ENCODE measurements around the gene SSTR3.
"Not testable (repeated sequence)": the region's sequence is repeated elsewhere in the genome, so short reads cannot be mapped to it uniquely, and the experiment has no call there.

The SSTR3 gene

GRCh38 chr22:37212174-37212906, at the start of gene SSTR3:
Gene SSTR3, minus strand, starts transcription at chr22:37212477. Its CDS starts 4,674 bp downstream, at chr22:37207803.
- no peak for DNase-seq (ENCODE audit: low read depth)

GRCh38 chr22:37260901-37261336, 48.6 kb upstream of the SSTR3 start:
- peak; percentile 51 for DNase-seq (ENCODE audit: low read depth)

GRCh38 chr22:37260155-37260795, 48.0 kb upstream of the SSTR3 start:
- no peak for DNase-seq (ENCODE audit: low read depth)

- DNase-seq (ENCODE audit: low read depth): no peak
These were observed 47.3 kb upstream of the SSTR3 start for GRCh38 chr22:37259540-37260029.

- no peak for DNase-seq (ENCODE audit: low read depth)
These were observed 46.6 kb upstream of the SSTR3 start for GRCh38 chr22:37258753-37259401.

GRCh38 chr22:37258005-37258752, 45.9 kb upstream of the SSTR3 start:
- DNase-seq (ENCODE audit: low read depth): no peak

- DNase-seq (ENCODE audit: low read depth): no peak
These were observed 43.9 kb upstream of the SSTR3 start for GRCh38 chr22:37256075-37256726.

GRCh38 chr22:37255558-37256006, 43.3 kb upstream of the SSTR3 start:
- no peak for DNase-seq (ENCODE audit: low read depth)

GRCh38 chr22:37254867-37255233, 42.6 kb upstream of the SSTR3 start:
- no peak for DNase-seq (ENCODE audit: low read depth)

GRCh38 chr22:37254209-37254866, 42.1 kb upstream of the SSTR3 start:
- no peak for DNase-seq (ENCODE audit: low read depth)

GRCh38 chr22:37253126-37253660, 40.9 kb upstream of the SSTR3 start:
- no peak for DNase-seq (ENCODE audit: low read depth)

- not testable (repeated sequence) for DNase-seq (ENCODE audit: low read depth)
These were observed 39.6 kb upstream of the SSTR3 start for GRCh38 chr22:37251836-37252235.

- DNase-seq (ENCODE audit: low read depth): no peak
These were observed 37.7 kb upstream of the SSTR3 start for GRCh38 chr22:37249986-37250385.

GRCh38 chr22:37248251-37248650, 36.0 kb upstream of the SSTR3 start:
- DNase-seq (ENCODE audit: low read depth): no peak

GRCh38 chr22:37245740-37246139, 33.5 kb upstream of the SSTR3 start:
- no peak for DNase-seq (ENCODE audit: low read depth)

- no peak for DNase-seq (ENCODE audit: low read depth)
These were observed 32.8 kb upstream of the SSTR3 start for GRCh38 chr22:37244922-37245722.

- peak; percentile 86 for DNase-seq (ENCODE audit: low read depth)
These were observed 32.0 kb upstream of the SSTR3 start, which contains the start of gene RAC2 for GRCh38 chr22:37244114-37244921. Gene RAC2, minus strand, starts transcription at chr22:37244269. Its CDS starts 121 bp downstream, at chr22:37244148.

GRCh38 chr22:37243402-37244113, 31.3 kb upstream of the SSTR3 start:
- no peak for DNase-seq (ENCODE audit: low read depth)
